ENCODE results near the gene EQTN. TPM values are rescaled to one million over a fixed set of nuclear protein-coding genes. Genes with fewer than 3 reads are reported as not detected.

The EQTN gene
- total RNA-seq, 4 donors from 2014 or later: 0.45 TPM; not detected in 3

DNA sequence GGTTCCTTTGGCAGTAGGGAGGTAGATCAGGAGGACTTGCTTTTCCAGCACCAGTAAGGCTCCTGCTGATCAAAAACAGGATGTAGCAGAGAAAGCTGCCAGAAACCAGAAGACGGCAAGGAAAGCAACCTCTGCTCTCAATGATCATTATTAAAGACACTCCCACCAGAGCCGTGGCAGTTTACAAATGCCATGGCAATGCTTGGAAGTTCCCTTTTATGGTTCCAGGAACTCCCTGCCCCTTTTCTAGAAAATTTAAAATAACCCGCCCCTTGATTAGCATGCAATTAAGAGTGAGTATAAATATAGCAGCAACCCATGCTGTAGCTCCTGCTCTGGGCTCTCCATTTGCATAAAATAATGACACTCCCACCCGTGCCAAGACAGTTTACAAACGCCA is 16.1 kb downstream of the EQTN start:
- Histone ChIP-seq H3K4me3 (replicated peaks in 1 of 3) (no peak overlapping the region), H3K27ac (no peak overlapping the region), H3K4me1 (peaks cover 0 to 11% of the 10 kb centered on the region in 2 donors), H3K36me3 (no peaks in the 10 kb centered on the region), H3K27me3 (no peaks in the 10 kb centered on the region), H3K9me3 (no peaks in the 10 kb centered on the region)
- no peak for DNase-seq
- whole genome bisulfite sequencing, 2 donors: 38 to 59% methylated on average over 5 of the region's 5 CpGs
- intact Hi-C loops (cut with DNase I): no loop called here
- TF ChIP-seq CTCF (IDR thresholded peaks at IDR 0.05): no peak
- TF ChIP-seq POLR2A (IDR thresholded peaks at IDR 0.05): no peak

DNA sequence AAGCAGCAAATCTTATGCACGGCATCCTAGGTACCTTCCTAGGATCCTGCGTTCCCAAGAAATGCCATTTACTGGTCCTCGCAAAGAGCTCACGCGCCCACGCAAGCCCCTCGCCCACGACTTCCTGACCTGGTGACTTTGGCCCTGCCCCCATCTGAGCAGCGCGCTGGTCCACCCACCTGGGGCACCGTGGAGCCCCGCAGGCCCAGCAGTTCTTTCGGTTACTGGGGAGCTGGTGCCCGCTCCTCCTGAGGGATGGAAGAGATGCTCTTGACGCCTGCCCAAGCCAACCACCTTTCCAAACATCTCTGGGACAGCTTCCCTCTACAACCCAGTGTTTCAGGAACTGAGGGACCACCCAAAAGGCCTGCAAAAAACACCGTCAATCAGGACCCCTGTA is 16.7 kb downstream of the EQTN start:
- no peak for DNase-seq
- Histone ChIP-seq H3K9me3 (no peaks in the 10 kb centered on the region), H3K27me3 (no peaks in the 10 kb centered on the region), H3K4me3 (replicated peaks in 1 of 3) (no peak overlapping the region), H3K27ac (no peak overlapping the region), H3K36me3 (no peaks in the 10 kb centered on the region), H3K4me1 (peaks cover 0 to 11% of the 10 kb centered on the region in 2 donors)
- intact Hi-C loops (cut with DNase I): no loop called here
- 93 to 95% methylated on average over 14 to 16 of the region's 16 CpGs for WGBS, 2 donors
- TF ChIP-seq POLR2A (IDR thresholded peaks at IDR 0.05): no peak
- TF ChIP-seq CTCF (IDR thresholded peaks at IDR 0.05): no peak

DNA sequence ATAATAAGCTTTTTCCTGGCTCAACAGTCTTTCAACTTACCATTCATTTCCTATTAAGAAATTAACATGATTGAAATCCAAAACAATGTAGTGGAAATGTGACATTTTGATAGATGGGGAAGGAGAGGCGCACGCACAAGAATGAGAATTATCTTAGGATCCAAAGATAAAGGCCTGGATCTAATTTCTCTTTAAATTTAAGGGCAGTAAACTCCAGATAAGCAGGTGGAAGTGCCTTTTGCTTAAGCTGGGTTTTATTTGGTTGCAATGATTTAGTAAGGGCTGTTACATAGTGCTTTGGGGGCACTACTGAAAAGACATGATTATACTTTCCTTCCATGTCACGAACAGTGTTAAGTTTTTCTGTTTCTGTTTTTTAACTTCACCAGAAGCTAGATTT is 17.3 kb downstream of the EQTN start:
- intact Hi-C loops (cut with DNase I): loop anchor here (5.0 kb wide), 1 partner anchor 247 kb away; no protein-coding TSS in a partner anchor
- TF ChIP-seq CTCF (IDR thresholded peaks at IDR 0.05): no peak
- TF ChIP-seq POLR2A (IDR thresholded peaks at IDR 0.05): no peak
- no peak for DNase-seq
- Histone ChIP-seq H3K27me3 (no peaks in the 10 kb centered on the region), H3K4me3 (replicated peaks in 1 of 3) (no peak overlapping the region), H3K4me1 (peaks cover 0 to 11% of the 10 kb centered on the region in 2 donors), H3K9me3 (no peaks in the 10 kb centered on the region), H3K36me3 (no peaks in the 10 kb centered on the region), H3K27ac (no peak overlapping the region)
- 89 to 90% methylated on average over 3 of the region's 3 CpGs for WGBS, 2 donors

GRCh38 chr9:27278374-27278773 is 18.6 kb downstream of the EQTN start:
- DNase-seq: no peak
- WGBS, 2 donors: 75 to 76% methylated on average over 1 of the region's 1 CpG

More at GRCh38 chr9:27278374-27278773, 18.6 kb downstream of the EQTN start:
- Histone ChIP-seq H3K4me1 (peaks cover 0 to 11% of the 10 kb centered on the region in 2 donors), H3K27me3 (no peaks in the 10 kb centered on the region), H3K27ac (no peak overlapping the region), H3K4me3 (replicated peaks in 1 of 3) (no peak overlapping the region), H3K9me3 (no peaks in the 10 kb centered on the region), H3K36me3 (no peaks in the 10 kb centered on the region)
- TF ChIP-seq CTCF (IDR thresholded peaks at IDR 0.05): no peak
- no peak for TF ChIP-seq POLR2A (IDR thresholded peaks at IDR 0.05)
- intact Hi-C loops (cut with DNase I): loop anchor here (5.0 kb wide), 1 partner anchor 246 kb away; no protein-coding TSS in a partner anchor
